Chondrocyte (in vitro differentiated cells): ENCODE measurements around the gene RMND5A. TPM values are rescaled to one million over a fixed set of nuclear protein-coding genes. Genes with fewer than 3 reads are reported as not detected.
"Not testable (repeated sequence)": the region's sequence is repeated elsewhere in the genome, so short reads cannot be mapped to it uniquely, and the experiment has no call there.

Experiments used
- DNase-seq: peaks from one replicate; pipeline ENCODE4 v3.0.0; 2021; ENCODE audit warnings: mixed read lengths, low spot score
- H3K27ac Mint-ChIP-seq: one replicate; pipeline ENCODE4 v1.8.0; 2021; ENCODE audit warnings: mild to moderate bottlenecking, moderate library complexity, mixed read lengths; ENCODE audit not compliant: unreplicated experiment
- H3K27me3 Mint-ChIP-seq: 2 replicates; pipeline ENCODE4 v1.8.0; 2021; ENCODE audit warnings: low read depth, mixed read lengths
- H3K36me3 Mint-ChIP-seq: 2 replicates; pipeline ENCODE4 v1.8.0; 2021; ENCODE audit warnings: low read depth, mixed read lengths
- H3K4me1 Mint-ChIP-seq: 2 replicates; pipeline ENCODE4 v1.8.0; 2021; ENCODE audit warnings: low read depth, mild to moderate bottlenecking, mixed read lengths
- H3K4me3 Mint-ChIP-seq: one replicate; pipeline ENCODE4 v1.8.0; 2021; ENCODE audit warnings: mild to moderate bottlenecking, moderate library complexity, mixed read lengths; ENCODE audit not compliant: unreplicated experiment
- H3K9me3 Mint-ChIP-seq: 2 replicates; pipeline ENCODE4 v1.8.0; 2021; ENCODE audit warnings: low read depth, mixed read lengths
- total RNA-seq: library from RNA; stranded (reverse); gene quantifications from 3 replicates; pipeline ENCODE4 v1.2.1, GENCODE V29; 2021
- TF ChIP-seq, protein P1 (sequence below): fragments of 200-600 bp; sonication (generic); IDR thresholded peaks from 2 replicates; pipeline ENCODE4 v1.5.0; 2021; ENCODE audit warnings: antibody characterized with exemption, mild to moderate bottlenecking, moderate library complexity

The RMND5A gene
- total RNA-seq, 1 donor from 2014 or later, result 24.0 TPM

DNA sequence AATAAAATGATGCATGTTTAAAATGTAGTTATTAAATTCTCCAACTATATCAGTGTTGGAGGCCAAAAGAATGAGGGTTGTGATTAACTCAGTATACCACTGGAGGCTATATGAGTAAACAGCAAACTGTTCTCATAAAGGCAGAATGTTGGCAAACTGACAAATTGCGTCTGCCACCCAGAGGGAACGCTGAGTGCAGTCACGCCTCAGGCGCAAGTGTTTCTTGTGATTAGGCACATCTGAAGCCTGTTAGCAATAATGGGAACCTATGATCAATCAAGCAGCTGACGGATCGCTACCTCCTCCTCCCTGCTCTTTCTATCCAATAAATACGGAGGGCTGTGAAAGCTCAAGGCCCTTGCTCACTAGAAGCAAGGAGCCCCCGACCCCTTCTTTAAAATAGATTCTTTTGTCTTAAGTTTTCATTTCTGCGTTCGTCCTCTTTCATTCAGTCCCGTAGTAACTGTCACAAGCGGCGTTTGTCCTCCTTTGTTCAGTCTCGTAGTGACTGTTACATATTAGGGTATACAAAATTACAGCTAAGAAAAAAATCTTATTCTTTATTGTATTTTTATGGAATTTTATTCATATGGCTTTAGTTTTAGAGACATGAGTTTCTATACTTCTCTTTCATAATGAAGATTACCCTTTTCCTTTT is 16.3 kb upstream of the RMND5A start:
- Mint-ChIP-seq H3K27ac (peak overlapping the region; percentile 63), H3K4me1 (peaks cover 30% of the 10 kb centered on the region), H3K4me3 (no peak overlapping the region), H3K36me3 (no peaks in the 10 kb centered on the region), H3K9me3 (peaks cover 5% of the 10 kb centered on the region), H3K27me3 (no peaks in the 10 kb centered on the region)
- no peak for DNase-seq
- TF ChIP-seq, protein P1, sequence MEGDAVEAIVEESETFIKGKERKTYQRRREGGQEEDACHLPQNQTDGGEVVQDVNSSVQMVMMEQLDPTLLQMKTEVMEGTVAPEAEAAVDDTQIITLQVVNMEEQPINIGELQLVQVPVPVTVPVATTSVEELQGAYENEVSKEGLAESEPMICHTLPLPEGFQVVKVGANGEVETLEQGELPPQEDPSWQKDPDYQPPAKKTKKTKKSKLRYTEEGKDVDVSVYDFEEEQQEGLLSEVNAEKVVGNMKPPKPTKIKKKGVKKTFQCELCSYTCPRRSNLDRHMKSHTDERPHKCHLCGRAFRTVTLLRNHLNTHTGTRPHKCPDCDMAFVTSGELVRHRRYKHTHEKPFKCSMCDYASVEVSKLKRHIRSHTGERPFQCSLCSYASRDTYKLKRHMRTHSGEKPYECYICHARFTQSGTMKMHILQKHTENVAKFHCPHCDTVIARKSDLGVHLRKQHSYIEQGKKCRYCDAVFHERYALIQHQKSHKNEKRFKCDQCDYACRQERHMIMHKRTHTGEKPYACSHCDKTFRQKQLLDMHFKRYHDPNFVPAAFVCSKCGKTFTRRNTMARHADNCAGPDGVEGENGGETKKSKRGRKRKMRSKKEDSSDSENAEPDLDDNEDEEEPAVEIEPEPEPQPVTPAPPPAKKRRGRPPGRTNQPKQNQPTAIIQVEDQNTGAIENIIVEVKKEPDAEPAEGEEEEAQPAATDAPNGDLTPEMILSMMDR, result no peak

DNA sequence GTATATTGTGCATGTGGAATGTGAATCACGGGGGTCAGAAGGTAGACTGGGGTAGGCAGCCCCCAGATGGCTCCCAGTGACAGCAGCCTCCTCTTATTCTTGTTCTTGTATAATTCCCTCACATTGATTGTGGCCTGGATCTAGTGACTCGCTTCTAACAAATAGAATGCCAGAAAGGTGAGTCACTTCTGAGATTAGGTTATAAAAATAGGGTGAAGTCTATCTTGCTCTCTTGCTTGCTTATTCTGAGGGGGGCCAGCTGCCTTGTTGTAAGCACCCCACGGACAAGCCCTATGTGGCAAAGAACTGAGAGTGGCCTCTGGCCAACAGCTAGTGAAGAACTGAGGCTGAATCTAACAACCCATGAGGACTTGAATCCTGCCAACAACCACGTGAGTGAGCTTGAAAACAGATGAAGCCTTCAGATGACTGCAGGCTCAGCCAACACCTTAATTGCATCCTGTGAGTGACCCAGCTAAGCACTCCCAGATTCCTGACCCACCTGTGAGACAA is 15.6 kb upstream of the RMND5A start:
- Mint-ChIP-seq H3K4me3 (no peak overlapping the region), H3K9me3 (peaks cover 5% of the 10 kb centered on the region), H3K4me1 (peaks cover 30% of the 10 kb centered on the region), H3K27ac (peak overlapping the region; percentile 63), H3K27me3 (no peaks in the 10 kb centered on the region), H3K36me3 (no peaks in the 10 kb centered on the region)
- TF ChIP-seq, protein P1, result no peak
- no peak for DNase-seq

DNA sequence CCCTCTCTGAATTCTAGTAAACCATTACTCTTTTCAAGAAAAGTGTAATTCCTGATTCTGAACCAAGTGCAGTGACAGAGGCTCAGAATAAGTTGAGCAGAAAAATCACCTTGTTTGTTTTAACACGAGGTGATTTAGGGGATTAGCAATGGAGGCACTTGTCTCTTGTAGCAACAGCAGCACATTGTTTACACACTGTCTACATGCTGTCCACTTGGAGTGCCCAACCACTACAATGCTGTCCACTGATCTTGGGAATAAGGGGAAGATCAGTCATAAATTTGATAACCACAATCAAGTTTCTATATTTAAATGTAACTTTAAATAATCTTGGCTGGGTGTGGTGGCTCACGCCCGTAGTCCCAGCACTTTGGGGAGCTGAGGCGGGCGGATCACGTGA is 13.9 kb upstream of the RMND5A start:
- Mint-ChIP-seq H3K4me1 (peaks cover 17% of the 10 kb centered on the region), H3K27me3 (no peaks in the 10 kb centered on the region), H3K9me3 (peaks cover 5% of the 10 kb centered on the region), H3K4me3 (no peak overlapping the region), H3K27ac (no peak overlapping the region), H3K36me3 (no peaks in the 10 kb centered on the region)
- TF ChIP-seq, protein P1, result no peak
- no peak for DNase-seq

DNA sequence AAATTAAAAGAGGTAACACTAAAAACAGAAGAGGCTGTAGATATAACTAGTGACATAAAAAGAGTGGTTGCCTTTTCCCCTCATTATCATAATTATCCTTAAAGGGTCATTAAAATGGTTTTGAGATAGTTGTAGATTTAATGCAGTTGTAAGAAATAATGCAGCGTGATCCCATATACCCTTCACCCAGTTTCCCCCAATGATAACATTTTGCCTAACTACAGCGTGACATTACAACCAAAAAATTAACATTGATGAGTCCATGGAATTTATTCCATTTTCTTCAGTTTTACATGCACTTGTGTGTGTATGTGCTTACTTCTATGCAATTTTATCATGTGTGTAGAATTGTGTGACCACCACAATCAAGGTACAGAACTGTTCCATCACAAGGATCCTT is 13.2 kb upstream of the RMND5A start:
- H3K27ac Mint-ChIP-seq, result no peak overlapping the region
- TF ChIP-seq, protein P1, result no peak
- no peak overlapping the region for H3K4me3 Mint-ChIP-seq
- peaks cover 5% of the 10 kb centered on the region for H3K9me3 Mint-ChIP-seq
- H3K36me3 Mint-ChIP-seq, result no peaks in the 10 kb centered on the region
- DNase-seq, result no peak
- H3K4me1 Mint-ChIP-seq, result peaks cover 17% of the 10 kb centered on the region
- no peaks in the 10 kb centered on the region for H3K27me3 Mint-ChIP-seq

DNA sequence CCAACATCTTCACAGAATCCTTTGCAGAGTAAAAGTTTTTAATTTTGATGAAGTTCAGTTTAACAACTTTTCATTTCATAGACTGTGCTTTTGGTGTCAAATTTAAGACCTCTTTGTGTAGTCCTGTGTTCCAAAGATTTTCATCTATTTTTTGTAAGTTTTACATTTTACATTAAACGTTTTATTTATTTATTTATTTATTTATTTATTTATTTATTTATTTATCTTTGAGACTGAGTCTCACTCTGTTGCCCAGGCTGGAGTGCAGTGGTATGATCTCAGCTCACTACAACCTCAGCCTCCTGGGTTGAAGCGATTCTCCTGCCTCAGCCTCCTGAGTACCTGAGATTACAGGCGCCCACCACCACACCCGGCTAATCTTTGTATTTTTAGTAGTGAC is 12.0 kb upstream of the RMND5A start:
- not testable (repeated sequence) for H3K9me3 Mint-ChIP-seq, H3K4me3 Mint-ChIP-seq, DNase-seq, H3K36me3 Mint-ChIP-seq, H3K27me3 Mint-ChIP-seq, H3K27ac Mint-ChIP-seq
- H3K4me1 Mint-ChIP-seq, result peaks cover 14% of the 10 kb centered on the region

DNA sequence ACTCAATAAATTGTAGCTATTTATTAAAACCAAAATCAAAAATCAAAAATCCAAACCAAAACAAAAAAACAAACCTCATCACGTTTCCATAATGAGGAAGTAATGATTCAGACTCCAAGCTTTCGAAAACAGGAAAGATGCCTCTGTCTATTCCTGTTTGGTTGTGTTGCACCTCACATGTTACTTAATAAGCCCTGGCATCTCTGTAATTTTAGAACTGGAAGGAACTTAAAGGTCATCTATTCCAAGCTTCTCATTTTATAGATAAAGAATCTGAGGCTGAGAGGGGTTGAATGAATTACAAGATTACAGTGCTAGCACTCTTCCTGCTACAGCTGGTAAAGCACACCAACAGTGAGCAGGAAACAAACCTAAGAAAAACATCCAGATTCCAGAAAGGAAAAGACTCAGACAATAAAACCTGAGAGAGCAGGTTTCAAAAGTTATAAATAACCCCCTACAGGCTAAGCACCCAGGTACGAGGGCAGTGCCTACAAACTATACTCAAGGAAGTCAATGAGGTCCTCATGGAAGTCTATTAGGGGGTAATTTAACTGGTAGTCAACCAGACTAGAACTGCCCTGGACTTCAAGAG is 5.4 kb upstream of the RMND5A start:
- not testable (repeated sequence) for H3K4me3 Mint-ChIP-seq, H3K36me3 Mint-ChIP-seq, H3K27ac Mint-ChIP-seq

DNA sequence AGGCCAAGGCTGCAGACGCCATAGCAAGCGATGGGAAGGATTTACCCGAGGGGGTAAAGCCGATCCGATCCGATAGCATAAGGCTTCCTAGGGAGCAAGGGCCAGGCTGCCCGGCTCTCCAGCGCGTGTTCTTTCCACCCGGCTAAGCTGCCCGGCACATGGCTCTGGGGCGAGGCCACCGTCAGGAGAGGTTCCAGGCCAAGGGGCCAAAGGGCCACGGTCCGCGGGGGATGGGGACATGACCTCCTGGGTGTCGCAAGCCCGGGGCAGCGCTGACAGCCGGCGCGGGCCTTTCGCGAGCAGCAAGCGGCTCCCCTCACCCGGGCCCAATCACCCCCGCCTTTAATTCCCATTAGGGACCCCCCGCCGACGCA is 841 bp upstream of the RMND5A start:
- not testable (repeated sequence) for H3K4me1 Mint-ChIP-seq, H3K36me3 Mint-ChIP-seq, H3K9me3 Mint-ChIP-seq, H3K27me3 Mint-ChIP-seq, H3K27ac Mint-ChIP-seq, DNase-seq
- peak overlapping the region; percentile 59 for H3K4me3 Mint-ChIP-seq

More for the DNA sequence above, 5.4 kb upstream of the RMND5A start:
- not testable (repeated sequence) for DNase-seq, H3K9me3 Mint-ChIP-seq, H3K4me1 Mint-ChIP-seq, H3K27me3 Mint-ChIP-seq

DNA sequence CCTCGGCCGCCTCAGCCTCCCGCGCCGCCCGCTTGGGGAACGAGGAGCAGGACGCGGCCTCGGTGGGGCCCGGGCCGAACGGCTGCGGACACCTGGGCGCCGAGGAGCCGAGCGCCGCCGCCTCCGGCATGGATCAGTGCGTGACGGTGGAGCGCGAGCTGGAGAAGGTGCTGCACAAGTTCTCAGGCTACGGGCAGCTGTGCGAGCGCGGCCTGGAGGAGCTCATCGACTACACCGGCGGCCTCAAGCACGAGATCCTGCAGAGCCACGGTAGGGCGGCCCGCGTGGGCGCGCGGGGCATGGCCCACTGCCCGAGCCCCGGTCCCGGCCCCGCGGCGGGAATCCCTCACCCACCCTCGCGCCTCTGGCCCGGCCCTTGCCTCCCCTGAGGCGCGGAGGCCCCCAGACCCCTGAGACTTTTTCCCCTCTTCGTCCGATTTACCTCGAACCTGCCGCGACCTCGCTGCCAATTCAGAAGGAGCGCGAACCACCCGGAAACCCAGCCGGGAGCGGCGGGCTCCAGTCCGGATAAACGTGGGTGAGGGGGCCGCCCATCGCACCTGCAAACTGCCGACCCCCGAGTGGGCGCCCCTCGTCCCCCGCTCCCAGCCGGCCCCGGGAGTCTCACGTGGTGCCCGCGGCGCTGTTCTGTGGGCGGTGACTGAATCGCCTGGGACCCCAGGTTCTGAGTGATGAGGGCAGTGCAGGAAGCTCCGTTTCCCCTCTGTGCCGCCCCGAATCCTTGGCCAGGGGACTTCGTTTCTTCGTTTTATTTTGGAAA is 639 bp downstream of the RMND5A start:
- not testable (repeated sequence) for H3K4me1 Mint-ChIP-seq, H3K9me3 Mint-ChIP-seq, H3K27me3 Mint-ChIP-seq, H3K36me3 Mint-ChIP-seq, DNase-seq
- Mint-ChIP-seq H3K27ac (peak overlapping the region; percentile 77), H3K4me3 (peak overlapping the region; percentile 69)
